Measurements from ENCODE around the gene MID2.

Gene MID2

DNA sequence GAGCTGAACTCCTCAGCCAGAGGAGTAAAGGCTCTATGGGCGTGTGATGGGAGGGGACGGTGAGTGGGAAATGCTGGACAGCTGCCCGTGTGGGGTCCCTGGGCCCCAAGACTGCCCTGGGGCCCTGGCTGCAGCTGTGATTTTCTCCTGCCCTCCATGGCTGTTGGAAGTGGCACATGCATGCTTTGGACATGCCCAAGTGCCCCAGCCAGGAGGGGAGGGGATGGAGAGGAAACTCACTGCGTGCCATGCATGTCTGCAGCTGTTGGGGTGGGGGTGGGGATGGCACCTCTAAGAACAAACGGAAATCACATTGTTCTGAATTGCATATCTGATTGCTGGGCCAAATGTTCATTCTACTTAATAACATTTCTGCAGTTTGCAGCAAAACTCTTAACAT is 52.4 kb downstream of the MID2 start:
- no peak overlapping the region for H3K4me3 ChIP-seq (ENCODE audit: low read length in 2 of 2)
- no peaks in the 10 kb centered on the region for H3K36me3 ChIP-seq (replicated peaks in 1 of 2; ENCODE audit: control insufficient read depth in 2 of 2, insufficient read depth in 2 of 2, low read length in 2 of 2)
- no peak overlapping the region for H4K91ac ChIP-seq (ENCODE audit: low read depth, low read length, poor library complexity)
- H2BK12ac ChIP-seq (ENCODE audit: low read length): no peak overlapping the region
- no peak overlapping the region for H2BK15ac ChIP-seq (ENCODE audit: low read length)
- WGBS, 2 donors (ENCODE audit: extremely low coverage in 2 of 2, insufficient read length in 2 of 2, insufficient replicate concordance in 1 of 2): no CpG with 5 or more reads among the region's 5 CpGs
- H2AK5ac ChIP-seq (ENCODE audit: low read depth, low read length): no peak overlapping the region
- H3K18ac ChIP-seq (ENCODE audit: low read length): no peak overlapping the region
- H2BK5ac ChIP-seq (ENCODE audit: low read length): no peak overlapping the region
- H2BK120ac ChIP-seq (ENCODE audit: low read depth, low read length): no peak overlapping the region
- H3K9ac ChIP-seq (ENCODE audit: low read depth, low read length, poor library complexity): no peak overlapping the region
- H3K4ac ChIP-seq (ENCODE audit: low read length): no peak overlapping the region
- no peaks in the 10 kb centered on the region for H3K79me1 ChIP-seq (ENCODE audit: low read depth, low read length)
- DNase-seq (ENCODE audit: low spot score): no peak
- no peaks in the 10 kb centered on the region for H3K9me3 ChIP-seq (replicated peaks in 1 of 2; ENCODE audit: control insufficient read depth in 2 of 2, insufficient read depth in 1 of 2, low read depth in 1 of 2, low read length in 2 of 2)
- H2AFZ ChIP-seq (ENCODE audit: low read length): no peak overlapping the region
- no peak overlapping the region for H3K4me2 ChIP-seq (ENCODE audit: insufficient read depth, low read length, poor library complexity, severe bottlenecking)
- H4K8ac ChIP-seq (ENCODE audit: low read depth, low read length): no peak overlapping the region
- H3K27ac ChIP-seq (replicated peaks; ENCODE audit: low read length): no peak overlapping the region
- H3K4me1 ChIP-seq (ENCODE audit: control insufficient read depth in 2 of 2, insufficient read depth in 1 of 2, low read depth in 1 of 2, low read length in 2 of 2): no peaks in the 10 kb centered on the region
- no peak overlapping the region for H3K14ac ChIP-seq (ENCODE audit: low read length)
- H3K27me3 ChIP-seq (ENCODE audit: control insufficient read depth in 3 of 3, insufficient read depth in 3 of 3, low read depth in 1 of 3, low read length in 3 of 3): no peaks in the 10 kb centered on the region
- H3K23ac ChIP-seq (ENCODE audit: low read depth, low read length, poor library complexity): no peak overlapping the region

DNA sequence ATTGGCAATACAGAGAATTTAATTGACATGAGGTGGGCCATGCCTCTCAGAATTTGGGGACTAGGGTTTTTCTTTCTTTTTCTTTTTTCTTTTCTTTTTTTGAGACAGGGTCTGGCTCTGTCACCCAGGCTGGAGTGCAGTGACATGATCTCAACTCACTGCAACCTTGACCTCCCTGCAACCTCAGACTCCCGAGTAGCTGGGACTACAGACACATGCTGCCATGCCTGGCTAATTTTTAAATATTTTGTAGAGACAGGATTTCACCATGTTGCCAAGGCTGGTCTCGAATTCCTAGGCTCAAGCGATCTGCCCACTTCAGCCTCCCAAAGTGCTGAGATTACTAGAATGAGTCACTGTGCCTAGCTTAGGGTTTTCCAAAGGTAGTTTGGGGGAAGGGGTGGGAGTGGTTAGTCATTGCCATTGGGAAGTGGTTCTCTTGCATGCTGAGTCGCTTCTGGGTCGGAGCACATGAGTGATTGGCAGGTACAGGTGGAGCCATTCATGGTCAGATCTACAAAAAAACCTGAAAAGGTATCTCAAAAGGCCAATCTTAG is 54.5 kb downstream of the MID2 start:
- Histone ChIP-seq H2AFZ (ENCODE audit: low read length) (no peak overlapping the region), H3K4me3 (ENCODE audit: low read length in 2 of 2) (no peak overlapping the region), H2AK5ac (ENCODE audit: low read depth, low read length) (no peak overlapping the region), H3K4me2 (ENCODE audit: insufficient read depth, low read length, poor library complexity, severe bottlenecking) (no peak overlapping the region), H3K9me3 (replicated peaks in 1 of 2; ENCODE audit: control insufficient read depth in 2 of 2, insufficient read depth in 1 of 2, low read depth in 1 of 2, low read length in 2 of 2) (no peaks in the 10 kb centered on the region), H3K36me3 (replicated peaks in 1 of 2; ENCODE audit: control insufficient read depth in 2 of 2, insufficient read depth in 2 of 2, low read length in 2 of 2) (no peaks in the 10 kb centered on the region), H2BK120ac (ENCODE audit: low read depth, low read length) (no peak overlapping the region), H4K91ac (ENCODE audit: low read depth, low read length, poor library complexity) (no peak overlapping the region), H3K14ac (ENCODE audit: low read length) (no peak overlapping the region), H2BK12ac (ENCODE audit: low read length) (no peak overlapping the region), H3K4me1 (ENCODE audit: control insufficient read depth in 2 of 2, insufficient read depth in 1 of 2, low read depth in 1 of 2, low read length in 2 of 2) (no peaks in the 10 kb centered on the region), H2BK5ac (ENCODE audit: low read length) (no peak overlapping the region), H3K23ac (ENCODE audit: low read depth, low read length, poor library complexity) (no peak overlapping the region), H3K18ac (ENCODE audit: low read length) (no peak overlapping the region), H3K9ac (ENCODE audit: low read depth, low read length, poor library complexity) (no peak overlapping the region), H3K27ac (replicated peaks; ENCODE audit: low read length) (no peak overlapping the region), H3K4ac (ENCODE audit: low read length) (no peak overlapping the region), H2BK15ac (ENCODE audit: low read length) (no peak overlapping the region), H3K27me3 (ENCODE audit: control insufficient read depth in 3 of 3, insufficient read depth in 3 of 3, low read depth in 1 of 3, low read length in 3 of 3) (no peaks in the 10 kb centered on the region), H3K79me1 (ENCODE audit: low read depth, low read length) (no peaks in the 10 kb centered on the region), H4K8ac (ENCODE audit: low read depth, low read length) (no peak overlapping the region)
- no CpG with 5 or more reads among the region's 5 CpGs for WGBS, 2 donors (ENCODE audit: extremely low coverage in 2 of 2, insufficient read length in 2 of 2, insufficient replicate concordance in 1 of 2)
- DNase-seq (ENCODE audit: low spot score): no peak

DNA sequence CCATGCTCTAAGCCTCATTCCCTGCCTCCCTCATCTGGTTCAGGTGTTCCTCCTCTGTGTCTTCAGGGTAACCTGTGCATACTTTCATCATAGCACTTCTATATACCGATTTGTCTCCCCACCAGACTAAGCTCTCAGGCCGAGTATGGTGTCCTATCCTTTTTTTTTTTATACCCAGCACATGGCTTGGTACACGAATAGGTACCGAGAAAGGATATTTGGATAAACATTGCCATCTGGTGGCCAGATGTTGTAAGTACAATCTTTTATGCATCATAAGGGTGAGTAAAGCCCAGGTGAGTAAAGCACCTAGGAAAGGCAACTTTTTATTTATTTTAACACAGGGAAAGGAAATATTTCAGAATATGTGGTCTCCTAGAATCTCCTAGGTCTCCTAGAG is 68.4 kb downstream of the MID2 start:
- Histone ChIP-seq H2BK120ac (ENCODE audit: low read depth, low read length) (no peak overlapping the region), H3K4ac (ENCODE audit: low read length) (no peak overlapping the region), H3K79me1 (ENCODE audit: low read depth, low read length) (no peaks in the 10 kb centered on the region), H3K18ac (ENCODE audit: low read length) (no peak overlapping the region), H3K4me2 (ENCODE audit: insufficient read depth, low read length, poor library complexity, severe bottlenecking) (no peak overlapping the region), H3K23ac (ENCODE audit: low read depth, low read length, poor library complexity) (no peak overlapping the region), H3K36me3 (replicated peaks in 1 of 2; ENCODE audit: control insufficient read depth in 2 of 2, insufficient read depth in 2 of 2, low read length in 2 of 2) (no peaks in the 10 kb centered on the region), H4K91ac (ENCODE audit: low read depth, low read length, poor library complexity) (no peak overlapping the region), H3K4me3 (ENCODE audit: low read length in 2 of 2) (no peak overlapping the region), H2BK12ac (ENCODE audit: low read length) (no peak overlapping the region), H3K14ac (ENCODE audit: low read length) (no peak overlapping the region), H2AFZ (ENCODE audit: low read length) (no peak overlapping the region), H2BK5ac (ENCODE audit: low read length) (no peak overlapping the region), H2BK15ac (ENCODE audit: low read length) (no peak overlapping the region), H3K27ac (replicated peaks; ENCODE audit: low read length) (no peak overlapping the region), H4K8ac (ENCODE audit: low read depth, low read length) (no peak overlapping the region), H3K4me1 (ENCODE audit: control insufficient read depth in 2 of 2, insufficient read depth in 1 of 2, low read depth in 1 of 2, low read length in 2 of 2) (no peaks in the 10 kb centered on the region), H2AK5ac (ENCODE audit: low read depth, low read length) (no peak overlapping the region), H3K9ac (ENCODE audit: low read depth, low read length, poor library complexity) (no peak overlapping the region), H3K27me3 (ENCODE audit: control insufficient read depth in 3 of 3, insufficient read depth in 3 of 3, low read depth in 1 of 3, low read length in 3 of 3) (no peaks in the 10 kb centered on the region), H3K9me3 (replicated peaks in 1 of 2; ENCODE audit: control insufficient read depth in 2 of 2, insufficient read depth in 1 of 2, low read depth in 1 of 2, low read length in 2 of 2) (peaks cover 3 to 10% of the 10 kb centered on the region in 2 donors)
- peak; percentile 11 for DNase-seq (ENCODE audit: low spot score)
- no CpG with 5 or more reads among the region's 4 CpGs for WGBS, 2 donors (ENCODE audit: extremely low coverage in 2 of 2, insufficient read length in 2 of 2, insufficient replicate concordance in 1 of 2)

DNA sequence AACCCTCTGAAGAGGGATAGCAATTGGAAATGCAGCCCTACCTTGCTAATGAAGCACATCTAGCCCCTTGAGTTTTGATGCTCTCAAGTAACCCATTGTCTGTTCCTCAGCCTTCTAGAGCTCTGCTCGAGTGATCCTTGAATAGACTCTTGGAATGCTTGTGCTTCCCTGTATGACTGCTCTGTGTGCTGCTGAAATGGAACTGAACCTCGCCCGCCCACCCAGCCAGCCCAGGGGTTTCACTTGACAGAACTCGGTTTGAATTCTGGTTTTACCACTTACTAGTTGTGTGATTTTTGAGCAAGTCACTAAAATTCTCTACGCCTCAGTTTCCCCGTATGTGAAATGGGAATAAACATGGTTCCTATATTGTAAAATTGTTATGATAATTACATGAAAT is 77.1 kb downstream of the MID2 start:
- Histone ChIP-seq H3K23ac (ENCODE audit: low read depth, low read length, poor library complexity) (no peak overlapping the region), H4K91ac (ENCODE audit: low read depth, low read length, poor library complexity) (no peak overlapping the region)
- no CpG with 5 or more reads among the region's 6 CpGs for WGBS, 2 donors (ENCODE audit: extremely low coverage in 2 of 2, insufficient read length in 2 of 2, insufficient replicate concordance in 1 of 2)

More for the DNA sequence above, 77.1 kb downstream of the MID2 start:
- no peak for DNase-seq (ENCODE audit: low spot score)
- Histone ChIP-seq H3K79me1 (ENCODE audit: low read depth, low read length) (no peaks in the 10 kb centered on the region), H3K27me3 (ENCODE audit: control insufficient read depth in 3 of 3, insufficient read depth in 3 of 3, low read depth in 1 of 3, low read length in 3 of 3) (no peaks in the 10 kb centered on the region), H3K18ac (ENCODE audit: low read length) (no peak overlapping the region), H3K4me3 (ENCODE audit: low read length in 2 of 2) (no peak overlapping the region), H3K4ac (ENCODE audit: low read length) (no peak overlapping the region), H4K8ac (ENCODE audit: low read depth, low read length) (no peak overlapping the region), H2BK15ac (ENCODE audit: low read length) (no peak overlapping the region), H3K9ac (ENCODE audit: low read depth, low read length, poor library complexity) (no peak overlapping the region), H2BK12ac (ENCODE audit: low read length) (no peak overlapping the region), H3K27ac (replicated peaks; ENCODE audit: low read length) (no peak overlapping the region), H3K9me3 (replicated peaks in 1 of 2; ENCODE audit: control insufficient read depth in 2 of 2, insufficient read depth in 1 of 2, low read depth in 1 of 2, low read length in 2 of 2) (no peaks in the 10 kb centered on the region), H3K4me2 (ENCODE audit: insufficient read depth, low read length, poor library complexity, severe bottlenecking) (no peak overlapping the region), H2AFZ (ENCODE audit: low read length) (no peak overlapping the region), H3K14ac (ENCODE audit: low read length) (no peak overlapping the region), H2BK120ac (ENCODE audit: low read depth, low read length) (no peak overlapping the region), H2BK5ac (ENCODE audit: low read length) (no peak overlapping the region), H3K4me1 (ENCODE audit: control insufficient read depth in 2 of 2, insufficient read depth in 1 of 2, low read depth in 1 of 2, low read length in 2 of 2) (peaks cover 0 to 2% of the 10 kb centered on the region in 2 donors), H3K36me3 (replicated peaks in 1 of 2; ENCODE audit: control insufficient read depth in 2 of 2, insufficient read depth in 2 of 2, low read length in 2 of 2) (no peaks in the 10 kb centered on the region), H2AK5ac (ENCODE audit: low read depth, low read length) (no peak overlapping the region)
